Neural progenitor cell (in vitro differentiated cells): ENCODE measurements around the gene NCAPG2.

ENCODE experiments used
- CTCF ChIP-seq: fragments of 200-600 bp; sonication (generic); IDR thresholded peaks from 2 replicates; pipeline ENCODE4 v1.5.1; 2017; ENCODE audit warnings: antibody characterized with exemption, mild to moderate bottlenecking
- EZH2 ChIP-seq: fragments of 200-600 bp; sonication (generic); IDR thresholded peaks from 2 replicates; pipeline ENCODE4 v1.6.1; 2017; ENCODE audit warnings: antibody characterized with exemption, mild to moderate bottlenecking, moderate library complexity

- TF ChIP-seq CTCF = no peak
- no peak for TF ChIP-seq EZH2
Observed at GRCh38 chr7:158666401-158666800, 38.2 kb downstream of the NCAPG2 start.
